Activated T-helper 2 cell treated with anti-CD3 and anti-CD28 coated beads, Interferon-gamma antibody, Interleukin-2, Interleukin-4, amounts not matched to agents 10 μg/mL and 5 μg/mL and 100 μg/mL, durations not matched to agents 14 hours and 24 hours and 36 hours (primary cell): ENCODE measurements around the gene TDRD7. TPM values are rescaled to one million over a fixed set of nuclear protein-coding genes. Genes with fewer than 3 reads are reported as not detected.

Experiments
- DNase-seq: peaks from one replicate; pipeline ENCODE4 v3.0.0; 2021; ENCODE audit warnings: low spot score
- H3K27ac Mint-ChIP-seq: one replicate; pipeline ENCODE4 v1.8.0; 2021; ENCODE audit warnings: mixed read lengths
- H3K27me3 Mint-ChIP-seq: one replicate; pipeline ENCODE4 v1.8.0; 2021; ENCODE audit warnings: low read depth, mixed read lengths
- H3K36me3 Mint-ChIP-seq: one replicate; pipeline ENCODE4 v1.8.0; 2021; ENCODE audit warnings: low read depth, mixed read lengths
- H3K4me1 Mint-ChIP-seq: one replicate; pipeline ENCODE4 v1.8.0; 2021; ENCODE audit warnings: low read depth, mixed read lengths
- H3K4me3 Mint-ChIP-seq: one replicate; pipeline ENCODE4 v1.8.0; 2021; ENCODE audit warnings: low read depth, mild to moderate bottlenecking, moderate library complexity, mixed read lengths
- H3K9me3 Mint-ChIP-seq: one replicate; pipeline ENCODE4 v1.8.0; 2021; ENCODE audit warnings: mixed read lengths
- intact Hi-C: fragments of 100-400 bp; cut with micrococcal nuclease; formaldehyde crosslinking; loops from one replicate; pipeline ENCODE4 v1.15.1; 2023
- total RNA-seq: library from RNA; stranded (reverse); gene quantifications from 2 replicates; pipeline ENCODE4 v1.2.3, GENCODE V29; 2022

The TDRD7 gene
- total RNA-seq, 1 donor from 2014 or later = 4.4 TPM

- Mint-ChIP-seq H3K4me3 (no peak overlapping the region), H3K27ac (no peak overlapping the region), H3K9me3 (no peaks in the 10 kb centered on the region), H3K27me3 (peaks cover 20% of the 10 kb centered on the region), H3K36me3 (no peaks in the 10 kb centered on the region), H3K4me1 (no peaks in the 10 kb centered on the region)
- DNase-seq = no peak
- intact Hi-C loops = no loop called here
These were observed 123.9 kb downstream of the TDRD7 start for GRCh38 chr9:97535771-97536170.

GRCh38 chr9:97536480-97536879 lies 124.6 kb downstream of the TDRD7 start:
- no peak overlapping the region for H3K27ac Mint-ChIP-seq
- intact Hi-C loops = no loop called here
- DNase-seq = no peak

GRCh38 chr9:97543561-97543960 lies 131.7 kb downstream of the TDRD7 start:
- H3K27ac Mint-ChIP-seq = no peak overlapping the region
- H3K4me3 Mint-ChIP-seq = no peak overlapping the region
- DNase-seq = no peak
- H3K9me3 Mint-ChIP-seq = no peaks in the 10 kb centered on the region
- H3K4me1 Mint-ChIP-seq = no peaks in the 10 kb centered on the region
- peaks cover 16% of the 10 kb centered on the region for H3K27me3 Mint-ChIP-seq
- intact Hi-C loops = no loop called here
- no peaks in the 10 kb centered on the region for H3K36me3 Mint-ChIP-seq

More at GRCh38 chr9:97536480-97536879, 124.6 kb downstream of the TDRD7 start:
- Mint-ChIP-seq H3K36me3 (no peaks in the 10 kb centered on the region), H3K9me3 (no peaks in the 10 kb centered on the region), H3K4me3 (no peak overlapping the region), H3K4me1 (no peaks in the 10 kb centered on the region), H3K27me3 (peaks cover 20% of the 10 kb centered on the region)

GRCh38 chr9:97545486-97545885 lies 133.6 kb downstream of the TDRD7 start:
- no peaks in the 10 kb centered on the region for H3K36me3 Mint-ChIP-seq
- no peak for DNase-seq
- intact Hi-C loops = no loop called here
- no peaks in the 10 kb centered on the region for H3K4me1 Mint-ChIP-seq
- H3K4me3 Mint-ChIP-seq = no peak overlapping the region
- H3K27me3 Mint-ChIP-seq = peaks cover 13% of the 10 kb centered on the region
- H3K27ac Mint-ChIP-seq = no peak overlapping the region
- no peaks in the 10 kb centered on the region for H3K9me3 Mint-ChIP-seq

Other genes starting within 250 kb of the TDRD7 start
- 3.4 and 3.5 TPM in 2 replicates for gene CCDC180, start 104.4 kb upstream of the TDRD7 start, total RNA-seq
- 0.96 and 0.97 TPM in 2 replicates for gene TMOD1, start 89.6 kb downstream of the TDRD7 start, total RNA-seq
- 18.8 and 19.4 TPM in 2 replicates for gene TSTD2, start 221.3 kb downstream of the TDRD7 start, total RNA-seq
- gene NCBP1, start 221.7 kb downstream of the TDRD7 start, total RNA-seq = 44.2 and 44.8 TPM in 2 replicates